Measurements from ENCODE around the gene ERG.

Gene ERG

GRCh38 chr21:38389896-38390295 is 108.4 kb downstream of the ERG start:
- DNase-seq (ENCODE audit: low spot score): no peak

GRCh38 chr21:38389354-38389676 is 109.0 kb downstream of the ERG start:
- DNase-seq (ENCODE audit: low spot score): no peak

- no peak for DNase-seq (ENCODE audit: low spot score)
These were observed 109.5 kb downstream of the ERG start for GRCh38 chr21:38388647-38389353.

DNA sequence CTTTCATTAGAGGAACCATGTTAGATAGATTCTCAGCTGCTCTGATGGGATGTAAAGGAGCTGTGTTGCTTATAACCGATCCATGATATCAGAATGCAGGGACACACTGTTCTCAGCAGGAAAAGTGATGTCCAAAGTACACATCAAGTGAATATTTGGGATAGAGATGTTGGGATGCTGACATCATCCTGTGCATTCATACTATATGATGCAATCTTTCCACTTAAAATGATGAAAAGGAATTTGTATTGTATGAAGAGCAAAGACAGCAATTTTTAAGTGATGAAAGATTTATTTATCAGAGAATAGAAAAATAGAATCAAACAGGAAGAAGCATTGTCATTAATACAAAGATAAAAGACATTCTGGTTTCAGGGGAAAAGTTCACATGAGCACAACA is 110.1 kb downstream of the ERG start:
- DNase-seq (ENCODE audit: low spot score): no peak

GRCh38 chr21:38386967-38387366 is 111.3 kb downstream of the ERG start:
- no peak for DNase-seq (ENCODE audit: low spot score)

DNA sequence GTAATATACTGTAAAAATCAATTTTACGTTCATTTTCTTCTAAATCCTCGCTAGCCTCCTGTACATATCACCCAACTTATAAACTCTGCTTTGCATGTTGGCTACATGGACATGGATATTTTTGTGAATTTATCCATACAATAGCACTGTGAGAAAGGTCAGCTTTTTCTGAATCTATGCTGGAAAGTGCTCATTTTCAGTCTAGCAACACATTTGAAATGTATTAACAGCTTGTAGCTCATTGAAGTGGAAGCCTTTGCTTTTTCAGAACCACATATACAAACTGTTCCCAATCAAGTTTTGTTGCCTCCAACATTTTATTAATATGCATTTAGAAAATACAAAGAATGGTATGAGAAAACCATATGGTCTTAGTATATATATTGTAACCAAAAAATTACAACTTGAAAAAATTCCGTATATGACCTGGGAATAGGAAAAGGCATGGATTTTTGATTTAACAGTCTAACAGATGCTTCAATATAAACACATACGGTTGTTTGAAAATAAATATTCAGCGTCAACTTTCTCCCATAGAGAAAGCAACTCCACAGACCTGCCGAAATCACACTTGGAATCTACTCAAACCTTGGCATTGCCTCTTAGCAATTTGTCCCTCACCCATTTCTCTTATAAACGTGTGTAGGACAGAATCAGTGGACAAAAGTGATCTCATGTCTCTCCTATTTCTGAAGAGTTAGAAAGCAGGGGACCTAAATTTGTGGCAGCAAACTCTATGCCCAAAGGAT is 112.7 kb downstream of the ERG start:
- no peak for DNase-seq (ENCODE audit: low spot score)

- no peak for DNase-seq (ENCODE audit: low spot score)
These were observed 113.4 kb downstream of the ERG start for GRCh38 chr21:38384675-38385426.

- DNase-seq (ENCODE audit: low spot score): no peak
These were observed 114.1 kb downstream of the ERG start for GRCh38 chr21:38384238-38384560.

GRCh38 chr21:38383411-38384237 is 114.7 kb downstream of the ERG start:
- no peak for DNase-seq (ENCODE audit: low spot score)

DNA sequence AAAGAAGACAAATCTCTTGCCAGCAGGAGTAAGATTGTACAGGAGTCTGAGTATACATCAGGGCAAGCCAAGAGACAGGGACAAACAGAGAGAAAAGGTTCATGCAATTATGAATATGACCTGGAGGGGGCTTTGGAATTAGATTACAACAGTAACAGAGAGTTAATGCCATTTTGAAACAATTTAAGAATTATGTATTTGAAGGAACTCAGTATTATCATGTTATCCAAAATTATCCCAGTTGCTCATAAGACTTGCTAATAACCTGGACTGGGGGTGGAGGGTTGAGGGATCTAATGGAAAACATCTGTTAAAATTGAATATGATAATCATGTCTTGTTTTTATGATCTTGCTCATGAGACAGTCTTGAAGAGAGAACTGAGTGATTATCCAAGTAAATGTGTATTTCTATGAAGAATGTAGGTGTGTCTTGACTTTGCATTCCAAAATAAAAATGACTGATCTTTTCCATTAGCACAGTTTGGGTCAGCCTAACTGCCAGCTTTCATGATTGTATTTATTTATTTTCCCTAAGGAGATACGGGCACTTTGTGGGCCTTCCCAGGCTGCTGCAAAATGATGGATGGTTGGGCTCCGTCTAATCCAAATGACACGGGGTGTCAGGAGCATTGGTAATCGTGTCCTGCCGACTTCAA is 117.7 kb downstream of the ERG start:
- DNase-seq (ENCODE audit: low spot score): no peak

GRCh38 chr21:38379147-38379546 is 119.1 kb downstream of the ERG start:
- no peak for DNase-seq (ENCODE audit: low spot score)

DNA sequence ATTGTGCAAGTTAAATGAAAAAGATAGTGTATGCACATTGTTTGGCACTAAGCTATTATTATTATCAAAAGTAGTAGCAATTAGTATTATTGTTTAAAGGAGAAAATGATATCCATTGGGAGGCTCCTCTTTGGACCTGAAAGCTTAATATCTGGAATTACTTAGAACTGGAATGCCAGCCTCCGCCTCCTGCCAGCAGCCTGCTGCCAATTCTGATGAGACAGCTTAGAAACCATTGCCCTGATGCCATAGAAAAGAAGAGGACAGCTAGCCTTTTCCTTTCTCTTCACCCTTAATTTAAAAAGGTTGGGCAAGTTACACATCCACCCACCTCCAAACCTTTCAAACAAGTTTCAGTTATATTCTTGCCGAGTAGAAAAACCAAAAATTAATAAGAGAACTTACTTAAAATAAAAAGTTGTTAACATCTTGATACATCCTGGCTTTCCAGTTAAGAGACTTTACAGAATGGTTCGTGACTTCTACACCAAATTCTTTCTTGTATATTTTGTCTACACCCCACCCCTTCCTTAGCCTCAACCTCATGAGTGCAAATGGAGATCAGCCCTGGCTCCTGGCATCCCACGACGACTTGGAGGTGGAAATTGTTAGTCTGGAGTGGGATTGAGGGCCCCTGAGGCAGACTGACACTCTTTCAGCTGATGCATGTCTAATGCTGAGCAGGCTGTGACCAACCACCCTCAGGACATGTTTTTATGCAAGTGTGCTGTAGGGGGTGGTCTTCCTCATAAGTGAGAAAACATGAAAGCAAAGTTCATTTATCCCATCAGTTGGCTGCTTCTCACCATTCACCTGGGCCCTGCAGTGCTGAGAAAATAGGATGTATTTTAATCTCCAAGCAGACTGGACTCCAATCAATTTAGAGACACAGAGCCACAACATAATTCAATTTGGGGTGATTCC is 120.8 kb downstream of the ERG start:
- no peak for DNase-seq (ENCODE audit: low spot score)

GRCh38 chr21:38376693-38377092 is 121.6 kb downstream of the ERG start:
- DNase-seq (ENCODE audit: low spot score): no peak

- DNase-seq (ENCODE audit: low spot score): no peak
These were observed 122.0 kb downstream of the ERG start for GRCh38 chr21:38376235-38376634.

DNA sequence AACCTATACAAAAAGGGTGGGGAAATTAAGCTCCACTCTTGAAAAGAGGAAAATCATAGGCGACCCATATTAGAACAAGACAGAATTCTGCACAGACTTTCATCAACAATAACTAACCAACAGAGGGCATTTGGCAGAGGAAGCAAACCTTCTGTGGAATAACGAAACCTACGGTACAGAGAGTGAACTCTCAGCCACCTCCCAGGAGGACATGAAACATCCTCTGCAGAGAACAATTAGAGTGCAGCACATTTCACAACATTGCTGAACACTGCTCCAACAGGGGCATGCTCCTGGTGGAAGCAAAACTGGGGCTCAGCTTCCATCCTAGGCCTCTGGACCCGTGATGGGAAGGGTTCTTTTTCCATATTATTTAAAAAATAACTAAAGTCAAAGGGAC is 130.6 kb downstream of the ERG start:
- DNase-seq (ENCODE audit: low spot score): no peak

DNA sequence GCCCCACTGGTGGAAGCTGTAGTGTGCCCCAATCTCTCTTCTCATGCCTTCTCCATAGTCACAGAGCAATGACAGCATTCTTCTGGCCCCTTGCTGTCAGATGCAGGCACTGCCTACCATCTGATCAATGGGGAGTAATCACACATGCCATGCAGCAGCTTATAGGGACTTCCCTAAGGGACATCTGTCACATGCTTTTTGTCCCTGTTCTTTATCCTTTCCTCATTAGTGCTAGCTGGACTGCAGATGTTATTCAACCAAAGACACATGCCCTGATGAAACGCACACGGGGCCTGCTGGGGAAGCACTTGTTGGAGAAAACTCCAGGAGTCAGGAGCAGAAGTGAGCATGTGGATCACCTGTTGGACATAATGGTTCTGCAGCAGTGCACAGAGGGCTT is 132.8 kb downstream of the ERG start:
- DNase-seq (ENCODE audit: low spot score): no peak

DNA sequence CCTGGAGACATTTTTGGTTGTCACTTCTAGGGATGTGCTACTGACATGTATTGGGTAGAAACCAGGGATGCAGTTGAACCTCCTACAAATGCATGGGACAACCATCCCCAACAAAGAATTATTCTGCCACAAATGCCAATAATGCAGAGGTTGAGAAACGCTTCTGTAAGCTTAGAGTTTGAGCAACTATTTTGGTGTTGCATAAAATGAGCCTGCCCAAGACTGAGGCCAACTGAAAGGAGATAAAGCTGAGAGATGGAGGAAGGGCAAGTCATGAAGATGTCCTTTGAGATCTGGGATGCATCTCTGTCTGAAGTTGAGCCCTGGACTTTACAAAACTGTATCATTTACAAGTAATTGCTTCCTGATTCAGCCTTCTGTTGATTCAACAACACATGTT is 134.6 kb downstream of the ERG start:
- no peak for DNase-seq (ENCODE audit: low spot score)

- DNase-seq (ENCODE audit: low spot score): no peak
These were observed 137.0 kb downstream of the ERG start for GRCh38 chr21:38361324-38361723.

GRCh38 chr21:38359835-38360234 is 138.4 kb downstream of the ERG start:
- DNase-seq (ENCODE audit: low spot score): no peak

DNA sequence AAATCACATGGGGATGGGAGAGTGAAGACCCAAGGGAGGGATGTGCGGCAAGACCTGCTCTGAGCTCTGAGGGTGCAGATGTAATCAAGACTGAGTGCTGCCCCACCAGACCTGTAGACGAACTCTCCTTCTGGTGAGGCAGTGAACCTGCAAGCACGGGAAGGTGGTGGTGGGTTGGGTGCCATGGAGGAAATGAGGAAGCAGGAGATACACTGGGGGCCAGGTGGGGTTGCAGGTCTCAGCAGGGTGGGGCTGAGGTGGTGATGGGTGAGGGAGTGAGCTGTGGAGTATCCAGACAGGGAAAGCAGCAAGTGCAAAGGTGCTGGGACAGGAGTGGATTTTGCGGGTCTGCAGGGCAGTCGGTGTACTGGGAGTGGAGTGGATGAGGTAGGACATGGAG is 139.2 kb downstream of the ERG start:
- no peak for DNase-seq (ENCODE audit: low spot score)

- DNase-seq (ENCODE audit: low spot score): no peak
These were observed 139.6 kb downstream of the ERG start for GRCh38 chr21:38358666-38359065.

Measured in cerebellar cortex (tissue), 1 donor.